Nephron progenitor cell (in vitro differentiated cells): ENCODE data around the gene SNTG2.

Experiments
- DNase-seq: peaks from one replicate; pipeline ENCODE4 v3.0.0; 2021
- H3K27ac Mint-ChIP-seq: 2 replicates; pipeline ENCODE4 v1.8.0; 2021; ENCODE audit warnings: mild to moderate bottlenecking, moderate library complexity, mixed read lengths
- H3K27me3 Mint-ChIP-seq: 2 replicates; pipeline ENCODE4 v1.8.0; 2021; ENCODE audit warnings: mild to moderate bottlenecking, low read depth, mixed read lengths; ENCODE audit not compliant: poor library complexity
- H3K36me3 Mint-ChIP-seq: 2 replicates; pipeline ENCODE4 v1.8.0; 2021; ENCODE audit warnings: low read depth, mixed read lengths
- H3K4me1 Mint-ChIP-seq: 2 replicates; pipeline ENCODE4 v1.8.0; 2021; ENCODE audit warnings: mixed read lengths
- H3K4me3 Mint-ChIP-seq: 2 replicates; pipeline ENCODE4 v1.8.0; 2021; ENCODE audit warnings: mild to moderate bottlenecking, moderate library complexity, mixed read lengths
- H3K9me3 Mint-ChIP-seq: 2 replicates; pipeline ENCODE4 v1.8.0; 2021; ENCODE audit warnings: mild to moderate bottlenecking, moderate library complexity, mixed read lengths
- CTCF ChIP-seq: fragments of 200-600 bp; sonication (generic); IDR thresholded peaks from 2 replicates; pipeline ENCODE4 v1.5.0; 2021; ENCODE audit warnings: antibody characterized with exemption

Gene SNTG2

GRCh38 chr2:1300284-1300683 is 349.6 kb downstream of the SNTG2 start:
- DNase-seq: no peak
- Mint-ChIP-seq H3K27ac (no peak overlapping the region), H3K4me3 (no peak overlapping the region), H3K36me3 (no peaks in the 10 kb centered on the region), H3K9me3 (no peaks in the 10 kb centered on the region), H3K4me1 (peaks cover 8% of the 10 kb centered on the region), H3K27me3 (peaks cover 13% of the 10 kb centered on the region)
- no peak for TF ChIP-seq CTCF

GRCh38 chr2:1301056-1301455 is 350.4 kb downstream of the SNTG2 start:
- H3K4me1 Mint-ChIP-seq: peaks cover 9% of the 10 kb centered on the region
- no peak for TF ChIP-seq CTCF
- no peaks in the 10 kb centered on the region for H3K36me3 Mint-ChIP-seq
- no peaks in the 10 kb centered on the region for H3K9me3 Mint-ChIP-seq
- peaks cover 13% of the 10 kb centered on the region for H3K27me3 Mint-ChIP-seq
- DNase-seq: no peak
- H3K4me3 Mint-ChIP-seq: no peak overlapping the region
- H3K27ac Mint-ChIP-seq: no peak overlapping the region

GRCh38 chr2:1305342-1306013 is 354.8 kb downstream of the SNTG2 start:
- H3K27me3 Mint-ChIP-seq: peaks cover 4% of the 10 kb centered on the region
- no peaks in the 10 kb centered on the region for H3K9me3 Mint-ChIP-seq
- no peak for DNase-seq
- TF ChIP-seq CTCF: no peak
- peaks cover 5% of the 10 kb centered on the region for H3K4me1 Mint-ChIP-seq
- no peak overlapping the region for H3K4me3 Mint-ChIP-seq
- no peaks in the 10 kb centered on the region for H3K36me3 Mint-ChIP-seq
- H3K27ac Mint-ChIP-seq: no peak overlapping the region

- Mint-ChIP-seq H3K36me3 (no peaks in the 10 kb centered on the region), H3K27me3 (peaks cover 4% of the 10 kb centered on the region), H3K9me3 (no peaks in the 10 kb centered on the region), H3K4me1 (peaks cover 5% of the 10 kb centered on the region), H3K4me3 (no peak overlapping the region), H3K27ac (peak overlapping the region; percentile 50)
- TF ChIP-seq CTCF: no peak
- no peak for DNase-seq
Observed at GRCh38 chr2:1306014-1306686, 355.5 kb downstream of the SNTG2 start.

GRCh38 chr2:1306687-1307516 is 356.3 kb downstream of the SNTG2 start:
- Mint-ChIP-seq H3K4me1 (peaks cover 5% of the 10 kb centered on the region), H3K27ac (peak overlapping the region; percentile 27), H3K4me3 (no peak overlapping the region), H3K27me3 (peaks cover 4% of the 10 kb centered on the region), H3K36me3 (no peaks in the 10 kb centered on the region), H3K9me3 (no peaks in the 10 kb centered on the region)
- no peak for DNase-seq
- TF ChIP-seq CTCF: no peak
